GM12878 (cell line): Measurements from ENCODE around the gene ABCD3. TPM values are rescaled to one million over a fixed set of nuclear protein-coding genes. Genes with fewer than 3 reads are reported as not detected.

ENCODE experiments used
- ATAC-seq: fragments of 200-7000 bp; cut with Tn5 transposase; 3 replicates; pipeline ENCODE4 v1.9.1; 2020; ENCODE audit warnings: mild to moderate bottlenecking, moderate library complexity
- BruUV-seq: library from RNA; stranded (reverse); fragments of 400-500 nt; replicated peaks from 2 replicates; lab custom pipeline; 2021; lab: Mats Ljungman, UMichigan
- CTCF ChIA-PET: fragments of 300-600 bp; sonication (Branson Sonifier 250); formaldehyde crosslinking; extraction: SDS; loops from one replicate; lab custom pipeline; 2021; ENCODE audit warnings: inconsistent platforms; lab: Yijun Ruan, JAX
- POLR2A ChIA-PET: fragments of 350-600 bp; formaldehyde crosslinking; extraction: SDS; loops from one replicate; lab custom pipeline; 2021; ENCODE audit warnings: inconsistent platforms; lab: Charles Lee
- RAD21 ChIA-PET: fragments of 300-600 bp; sonication (Branson Sonifier 250); formaldehyde crosslinking; loops from one replicate; lab custom pipeline; 2023; ENCODE audit warnings: antibody characterized with exemption; ENCODE audit not compliant: unreplicated experiment; lab: Charles Lee
- SMC1A ChIA-PET: fragments of 300-600 bp; sonication (Branson Sonifier 250); formaldehyde crosslinking; loops from one replicate; lab custom pipeline; 2023; ENCODE audit not compliant: unreplicated experiment, uncharacterized antibody; lab: Charles Lee
- DNase-seq: peaks from one replicate; pipeline ENCODE4 v3.0.0-alpha.2; 2011; ENCODE audit warnings: low read depth, low spot score
- FAIRE-seq: peaks from 3 replicates; lab custom pipeline; 2011; peaks lifted over from hg19 to GRCh38; lab: Jason Lieb, UNC
- H2AFZ ChIP-seq: 2 replicates; pipeline ENCODE4 v1.6.0; 2011; ENCODE audit warnings: low read depth, low read length, control low read depth; ENCODE audit not compliant: control insufficient read depth
- H3K27ac ChIP-seq: 2 replicates; pipeline ENCODE4 v1.5.1; 2011; ENCODE audit warnings: control low read depth; ENCODE audit not compliant: control insufficient read depth, insufficient read depth
- H3K27me3 ChIP-seq, 2 experiments: replicated peaks in 1 of 2; 2 replicates each; pipeline versions ENCODE4 v1.6.0 to v1.6.1; 2011; ENCODE audit warnings: low read length in 1 of 2; ENCODE audit not compliant: control insufficient read depth in 2 of 2, insufficient read depth in 2 of 2
- H3K36me3 ChIP-seq, 2 experiments: 2 replicates each; pipeline ENCODE4 v1.5.1; 2011; ENCODE audit warnings: low read length in 1 of 2; ENCODE audit not compliant: control insufficient read depth in 2 of 2, insufficient read depth in 2 of 2
- H3K4me1 ChIP-seq: 2 replicates; pipeline ENCODE4 v1.6.1; 2011; ENCODE audit warnings: mild to moderate bottlenecking, low read length, moderate library complexity, mixed read lengths; ENCODE audit not compliant: control insufficient read depth, insufficient read depth
- H3K4me2 ChIP-seq: 2 replicates; pipeline ENCODE4 v1.6.0; 2011; ENCODE audit warnings: control low read depth; ENCODE audit not compliant: control insufficient read depth, insufficient read depth
- H3K4me3 ChIP-seq: fragments of 200-600 bp; sonication (generic); 2 replicates; pipeline ENCODE4 v1.5.1; 2016
- H3K79me2 ChIP-seq: 2 replicates; pipeline ENCODE4 v1.6.0; 2011; ENCODE audit warnings: low read length; ENCODE audit not compliant: control insufficient read depth, insufficient read depth
- H3K9ac ChIP-seq: 2 replicates; pipeline ENCODE4 v1.8.0; 2011; ENCODE audit warnings: low read length, control low read depth, mixed read lengths; ENCODE audit not compliant: control insufficient read depth, insufficient read depth
- H3K9me3 ChIP-seq: replicated peaks from 3 replicates; pipeline ENCODE4 v1.5.1; 2011; ENCODE audit warnings: mild to moderate bottlenecking, low read length; ENCODE audit not compliant: control insufficient read depth, insufficient read depth
- H4K20me1 ChIP-seq: 2 replicates; pipeline ENCODE4 v1.6.0; 2011; ENCODE audit not compliant: control insufficient read depth, insufficient read depth
- BCL11A ChIP-seq: IDR thresholded peaks from 2 replicates; pipeline ENCODE4 v1.6.1; 2011; ENCODE audit warnings: low read depth, low read length
- BHLHE40 ChIP-seq, 2 experiments: fragments of 450-650 bp in 1 of 2; IDR thresholded peaks; 2 replicates each; pipeline ENCODE4 v1.6.1; 2011 to 2017; ENCODE audit warnings: low read depth in 2 of 2, borderline replicate concordance in 1 of 2, improper control_type of control experiment in 1 of 2, low read length in 1 of 2, mild to moderate bottlenecking in 1 of 2
- CREB1 ChIP-seq: IDR thresholded peaks from 2 replicates; pipeline ENCODE4 v1.6.1; 2012; ENCODE audit warnings: low read depth, mild to moderate bottlenecking, inconsistent platforms
- FOS ChIP-seq: IDR thresholded peaks from 3 replicates; pipeline ENCODE4 v1.6.1; 2011; ENCODE audit warnings: borderline replicate concordance; ENCODE audit not compliant: insufficient read length; ENCODE audit errors: extremely low read depth
- IKZF1 ChIP-seq: fragments of 450-650 bp; conservative IDR thresholded peaks from 2 replicates; pipeline ENCODE4 v1.6.1; 2017; ENCODE audit warnings: antibody characterized with exemption, mild to moderate bottlenecking
- KDM1A ChIP-seq: fragments of 200-600 bp; sonication (generic); IDR thresholded peaks from 2 replicates; pipeline ENCODE4 v1.6.1; 2016; ENCODE audit warnings: borderline replicate concordance
- NFIC ChIP-seq: IDR thresholded peaks from 2 replicates; pipeline ENCODE4 v1.6.1; 2012; ENCODE audit warnings: low read depth, mild to moderate bottlenecking, inconsistent platforms, low read length, moderate library complexity
- POLR2AphosphoS5 ChIP-seq: IDR thresholded peaks from 2 replicates; pipeline ENCODE4 v1.6.1; 2011; ENCODE audit warnings: mild to moderate bottlenecking, low read length, inconsistent platforms
- RAD51 ChIP-seq: fragments of 450-650 bp; IDR thresholded peaks from 2 replicates; pipeline ENCODE4 v1.6.1; 2016; ENCODE audit warnings: moderate library complexity, mild to moderate bottlenecking, inconsistent platforms
- STAT3 ChIP-seq: IDR thresholded peaks from 2 replicates; pipeline ENCODE4 v1.6.1; 2011; ENCODE audit warnings: low read depth, low read length, improper control_type of control experiment
- SUPT20H ChIP-seq: IDR thresholded peaks from 2 replicates; pipeline ENCODE4 v1.6.1; 2011; ENCODE audit warnings: low read depth, mild to moderate bottlenecking, low read length, moderate library complexity, borderline replicate concordance; ENCODE audit not compliant: control insufficient read depth
- WGBS: methylation state at CpG from one replicate; pipeline ENCODE4 v1.1.6; 2016; ENCODE audit warnings: low lambda C conversion rate; ENCODE audit not compliant: insufficient replicate concordance, insufficient coverage; ENCODE audit errors: missing lambda C conversion rate; 5-methylcytosine and 5-hydroxymethylcytosine counted together
- in situ Hi-C: fragments of 300-500 bp; cut with MboI; formaldehyde crosslinking; loops from 9 replicates; pipeline ENCODE4 v1.14.3; 2018; ENCODE audit warnings: mixed read lengths
- intact Hi-C: fragments of 100-400 bp; cut with micrococcal nuclease; formaldehyde crosslinking; loops from one replicate; pipeline ENCODE4 v1.14.2; 2022; ENCODE audit not compliant: unreplicated experiment
- polyA plus RNA-seq, 11 experiments: library from polyadenylated mRNA; depleted of rRNA in 4 of 11; unstranded in 6 of 11; stranded (reverse) in 5 of 11; fragments of >200 nt; fragmentation: Nextera tagmentation in 4 of 11; fragmentation: Illumina TruSeq in 1 of 11; extraction: Ambion mirVana in 4 of 11; extraction: Trizol in 1 of 11; gene quantifications; 1 replicate in 1 of 11; 2 replicates in 10 of 11; pipeline versions ENCODE4 v1.2.1 to v1.2.3, GENCODE V29; 2011 to 2016; ENCODE audit warnings: inconsistent platforms in 2 of 11, missing spikeins in 2 of 11, low read depth in 1 of 11
- total RNA-seq, 4 experiments: library from RNA; depleted of rRNA in 3 of 4; stranded (reverse); fragments of >200 nt in 3 of 4; fragmentation: Illumina TruSeq in 1 of 4; extraction: Trizol in 1 of 4; gene quantifications; 2 replicates each; pipeline versions ENCODE4 v1.2.1 to v1.2.3, GENCODE V29; 2013 to 2021

Gene ABCD3
- total and polyA plus RNA-seq, 10 of the 15 experiments (the other 5 are each of a cell fraction or from before 2014, with no cell fraction given): 15.1 to 40.2 (median 24.1) TPM

- ATAC-seq: no peak
- Histone ChIP-seq H3K4me2 (no peak overlapping the region), H3K36me3 (no peaks in the 10 kb centered on the region), H3K9ac (no peak overlapping the region), H3K27me3 (peaks cover 0 to 3% of the 10 kb centered on the region in 2 experiments; a peak in 3 of 4 replicates), H3K27ac (no peak overlapping the region), H2AFZ (no peak overlapping the region), H3K4me1 (no peaks in the 10 kb centered on the region), H3K79me2 (no peaks in the 10 kb centered on the region), H4K20me1 (peaks cover 2% of the 10 kb centered on the region; the same call in 1 of the 2 replicates), H3K9me3 (no peaks in the 10 kb centered on the region), H3K4me3 (no peak overlapping the region)
- RAD21 ChIA-PET: no interaction called here
- intact Hi-C loops (no loop called here), in situ Hi-C loops (no loop called here)
- CTCF ChIA-PET: interaction anchor here (1.0 to 1.1 kb wide), 2 partner anchors 9 to 206 kb away, joined by 3 to 4 read pairs; partner anchors contain the start of gene F3
- no peak for FAIRE-seq
- WGBS: 29% methylated on average over 5 of the region's 5 CpGs
- DNase-seq: no peak
- TF ChIP-seq KDM1A (no peak), SUPT20H (no peak), STAT3 (no peak), POLR2AphosphoS5 (no peak), BHLHE40 (IDR thresholded peaks at IDR 0.05; ENCODE audit: borderline replicate concordance in 1 of 2, low read depth in 2 of 2, low read length in 1 of 2) (no peak), NFIC (no peak), IKZF1 (no peak), CREB1 (no peak), FOS (no peak), BCL11A (no peak), RAD51 (no peak)
- POLR2A ChIA-PET: interaction anchor here (1.9 kb wide), 1 partner anchor 9 kb away, joined by 10 read pairs; the partner anchor contains the start of gene F3
- no TSS peak for BruUV-seq
- SMC1A ChIA-PET: interaction anchor here (1.0 to 1.4 kb wide), 2 partner anchors 8 to 14 kb away, joined by 3 to 4 read pairs; no protein-coding TSS in a partner anchor
These were observed 132.6 kb downstream of the ABCD3 start for GRCh38 chr1:94550800-94551241.
